Panc1 (cell line): Measurements from ENCODE around the gene ZC3H7A. TPM values are rescaled to one million over a fixed set of nuclear protein-coding genes. Genes with fewer than 3 reads are reported as not detected.

Experiments used
- ATAC-seq: fragments of 200-7000 bp; cut with Tn5 transposase; 2 replicates; pipeline ENCODE4 v1.9.1; 2020; ENCODE audit warnings: mild to moderate bottlenecking, moderate library complexity
- BruUV-seq: library from RNA; stranded (reverse); fragments of 400-500 nt; replicated peaks from 2 replicates; lab custom pipeline; 2021; lab: Mats Ljungman, UMichigan
- CTCF ChIA-PET: fragments of 300-600 bp; sonication (Branson Sonifier 250); formaldehyde crosslinking; loops from one replicate; lab custom pipeline; 2022; ENCODE audit warnings: antibody characterized with exemption; lab: Charles Lee
- POLR2A ChIA-PET: fragments of 300-600 bp; sonication (Branson Sonifier 250); formaldehyde crosslinking; loops from one replicate; lab custom pipeline; 2022; ENCODE audit warnings: antibody characterized with exemption; lab: Charles Lee
- DNase-seq: peaks from one replicate; pipeline ENCODE4 v3.0.0-alpha.2; 2010; ENCODE audit warnings: low read depth, low spot score
- H3K27ac ChIP-seq: 2 replicates; pipeline ENCODE4 v1.5.1; 2011; ENCODE audit warnings: mild to moderate bottlenecking, low read length, inconsistent platforms
- H3K27me3 ChIP-seq: fragments of 200-500 bp; sonication (Bioruptor generic); 2 replicates; pipeline ENCODE4 v1.6.0; 2014; ENCODE audit warnings: low read length, inconsistent platforms; ENCODE audit not compliant: control insufficient read depth, insufficient read depth
- H3K36me3 ChIP-seq: fragments of 200-500 bp; sonication (Bioruptor generic); 2 replicates; pipeline ENCODE4 v1.5.1; 2014; ENCODE audit warnings: inconsistent platforms, mild to moderate bottlenecking, low read length, moderate library complexity; ENCODE audit not compliant: control insufficient read depth, insufficient read depth
- H3K4me1 ChIP-seq: 2 replicates; pipeline ENCODE4 v1.5.1; 2011; ENCODE audit warnings: inconsistent platforms, mild to moderate bottlenecking, low read length, moderate library complexity; ENCODE audit not compliant: control insufficient read depth, insufficient read depth
- H3K4me3 ChIP-seq, 2 experiments: 2 replicates each; pipeline ENCODE4 v1.5.1; 2011 to 2012; ENCODE audit warnings: low read depth in 2 of 2, low read length in 2 of 2, mild to moderate bottlenecking in 2 of 2, inconsistent platforms in 1 of 2, moderate library complexity in 1 of 2
- H3K9me3 ChIP-seq: fragments of 200-500 bp; sonication (Bioruptor generic); 2 replicates; pipeline ENCODE4 v1.5.1; 2014; ENCODE audit warnings: low read depth, mild to moderate bottlenecking, inconsistent platforms, low read length, moderate library complexity; ENCODE audit not compliant: control insufficient read depth, insufficient read depth
- CTCF ChIP-seq: fragments of 450-650 bp; IDR thresholded peaks from 2 replicates; pipeline ENCODE4 v1.5.1; 2017; ENCODE audit warnings: mild to moderate bottlenecking
- POLR2AphosphoS5 ChIP-seq: IDR thresholded peaks from 2 replicates; pipeline ENCODE4 v1.6.1; 2012; ENCODE audit warnings: mild to moderate bottlenecking, low read depth, low read length, moderate library complexity
- REST ChIP-seq, 2 experiments: IDR thresholded peaks; 2 replicates each; pipeline ENCODE4 v1.6.1; 2011 to 2012; ENCODE audit warnings: low read depth in 2 of 2, control low read depth in 1 of 2, low read length in 1 of 2, mild to moderate bottlenecking in 1 of 2, moderate library complexity in 1 of 2; ENCODE audit not compliant: insufficient read depth in 1 of 2
- SIN3A ChIP-seq: IDR thresholded peaks from 2 replicates; pipeline ENCODE4 v1.6.1; 2012; ENCODE audit warnings: low read depth, mild to moderate bottlenecking, low read length, moderate library complexity, borderline replicate concordance; ENCODE audit not compliant: insufficient read depth
- TCF7L2 ChIP-seq: IDR thresholded peaks from 2 replicates; pipeline ENCODE4 v1.6.1; 2011; ENCODE audit warnings: mild to moderate bottlenecking, low read depth, low read length, inconsistent platforms
- in situ Hi-C: cut with HindIII; loops from 2 replicates; pipeline ENCODE4 v1.10.0; 2016; ENCODE audit warnings: low sequenced_read_pairs, low pct_unique_long_range_greater_than_20kb
- intact Hi-C: fragments of 100-400 bp; cut with micrococcal nuclease; formaldehyde crosslinking; loops from one replicate; pipeline ENCODE4 v1.10.0; 2022; ENCODE audit not compliant: unreplicated experiment
- total RNA-seq: library from RNA; stranded (reverse); gene quantifications from one replicate; pipeline ENCODE4 v1.2.1, GENCODE V29; 2021; ENCODE audit not compliant: unreplicated experiment

Gene ZC3H7A
- total RNA-seq, 1 experiment from 2014 or later, result 52.3 TPM

- ATAC-seq (peak; percentile 58), DNase-seq (no peak)
These were observed 562 bp downstream of the ZC3H7A start for GRCh38 chr16:11796227-11797165.

More at GRCh38 chr16:11796227-11797165, 562 bp downstream of the ZC3H7A start:
- intact Hi-C loops (no loop called here), in situ Hi-C loops (no loop called here)
- no peaks in the 10 kb centered on the region for H3K9me3 ChIP-seq
- no TSS peak for BruUV-seq
- H3K4me1 ChIP-seq, result peaks cover 35% of the 10 kb centered on the region
- H3K4me3 ChIP-seq, result peak overlapping the region; percentile 71 to 95
- POLR2A ChIA-PET, result interaction anchor here (0.7 kb wide), 1 partner anchor 321 kb away, joined by 3 read pairs; no protein-coding TSS in a partner anchor
- H3K36me3 ChIP-seq, result no peaks in the 10 kb centered on the region; the same call in none of the 2 replicates
- CTCF ChIA-PET, result interaction anchor here (0.5 to 1.1 kb wide), 4 partner anchors 24 to 53 kb away, joined by 3 to 7 read pairs (median 4); no protein-coding TSS in a partner anchor
- H3K27ac ChIP-seq, result peak overlapping the region; percentile 92
- TF ChIP-seq REST (IDR thresholded peaks at IDR 0.05; ENCODE audit: insufficient read depth in 1 of 2, low read depth in 2 of 2, low read length in 1 of 2) (no peak), SIN3A (peak; percentile 79; the same call in 1 of the 2 replicates), POLR2AphosphoS5 (no peak), TCF7L2 (no peak), CTCF (no peak)
- H3K27me3 ChIP-seq, result no peaks in the 10 kb centered on the region
